RWPE2 (cell line): ENCODE results near the gene HYAL1.

Source experiments
- ATAC-seq: fragments of 200-7000 bp; cut with Tn5 transposase; 3 replicates; pipeline ENCODE4 v1.9.1; 2021; ENCODE audit warnings: low read depth
- DNase-seq: peaks from one replicate; pipeline ENCODE4 v3.0.0-alpha.2; 2020; ENCODE audit warnings: low spot score
- H3K27ac ChIP-seq: fragments of 450-650 bp; 2 replicates; pipeline ENCODE4 v1.5.1; 2017; ENCODE audit warnings: mild to moderate bottlenecking; ENCODE audit not compliant: poor library complexity, severe bottlenecking
- H3K27me3 ChIP-seq: fragments of 250-450 bp; sonication (Bioruptor Pico); 2 replicates; pipeline ENCODE4 v1.5.1; 2021; ENCODE audit warnings: mild to moderate bottlenecking, moderate library complexity; ENCODE audit not compliant: insufficient read depth, poor library complexity, severe bottlenecking
- H3K36me3 ChIP-seq: fragments of 250-450 bp; sonication (Bioruptor Pico); 2 replicates; pipeline ENCODE4 v1.5.1; 2020; ENCODE audit warnings: low read depth, mild to moderate bottlenecking, moderate library complexity
- H3K4me1 ChIP-seq: fragments of 250-450 bp; sonication (Bioruptor Pico); 2 replicates; pipeline ENCODE4 v1.5.1; 2021; ENCODE audit warnings: mild to moderate bottlenecking, moderate library complexity; ENCODE audit not compliant: insufficient read depth, poor library complexity, severe bottlenecking
- H3K4me3 ChIP-seq: fragments of 250-450 bp; sonication (Bioruptor Pico); 2 replicates; pipeline ENCODE4 v1.5.1; 2021; ENCODE audit warnings: mild to moderate bottlenecking, moderate library complexity; ENCODE audit not compliant: severe bottlenecking
- H3K9me3 ChIP-seq: fragments of 250-450 bp; sonication (Bioruptor Pico); 2 replicates; pipeline ENCODE4 v1.5.1; 2021; ENCODE audit warnings: mild to moderate bottlenecking, moderate library complexity; ENCODE audit not compliant: severe bottlenecking
- TF ChIP-seq, protein P1 (sequence below): fragments of 450-650 bp; IDR thresholded peaks from one replicate; pipeline ENCODE4 v1.5.1; 2017; ENCODE audit warnings: mild to moderate bottlenecking, moderate library complexity; ENCODE audit not compliant: poor library complexity, severe bottlenecking

Gene HYAL1

DNA sequence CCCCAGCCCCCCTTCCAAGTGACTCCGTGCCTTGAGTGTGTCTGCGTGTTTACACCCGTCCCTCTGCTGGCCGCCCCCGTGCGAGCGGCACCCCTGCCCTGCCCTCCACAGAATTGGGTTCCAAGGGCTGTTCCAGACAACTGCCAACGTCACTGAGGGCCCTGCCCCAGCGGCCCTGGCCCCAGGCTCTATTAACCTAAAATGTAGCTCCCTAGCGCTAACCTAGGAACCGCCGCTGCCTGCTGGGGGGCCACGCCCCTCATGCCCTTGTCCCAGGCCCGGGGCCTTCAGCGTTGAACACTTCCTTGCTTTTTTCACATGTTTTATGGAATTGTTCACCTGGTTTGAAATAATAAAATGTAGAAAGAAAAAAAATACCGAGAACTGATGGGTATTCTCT, 44.4 kb downstream of the HYAL1 start:
- H3K9me3 ChIP-seq = no peaks in the 10 kb centered on the region
- no peak overlapping the region for H3K4me3 ChIP-seq
- ATAC-seq (no peak), DNase-seq (no peak)
- TF ChIP-seq, protein P1, sequence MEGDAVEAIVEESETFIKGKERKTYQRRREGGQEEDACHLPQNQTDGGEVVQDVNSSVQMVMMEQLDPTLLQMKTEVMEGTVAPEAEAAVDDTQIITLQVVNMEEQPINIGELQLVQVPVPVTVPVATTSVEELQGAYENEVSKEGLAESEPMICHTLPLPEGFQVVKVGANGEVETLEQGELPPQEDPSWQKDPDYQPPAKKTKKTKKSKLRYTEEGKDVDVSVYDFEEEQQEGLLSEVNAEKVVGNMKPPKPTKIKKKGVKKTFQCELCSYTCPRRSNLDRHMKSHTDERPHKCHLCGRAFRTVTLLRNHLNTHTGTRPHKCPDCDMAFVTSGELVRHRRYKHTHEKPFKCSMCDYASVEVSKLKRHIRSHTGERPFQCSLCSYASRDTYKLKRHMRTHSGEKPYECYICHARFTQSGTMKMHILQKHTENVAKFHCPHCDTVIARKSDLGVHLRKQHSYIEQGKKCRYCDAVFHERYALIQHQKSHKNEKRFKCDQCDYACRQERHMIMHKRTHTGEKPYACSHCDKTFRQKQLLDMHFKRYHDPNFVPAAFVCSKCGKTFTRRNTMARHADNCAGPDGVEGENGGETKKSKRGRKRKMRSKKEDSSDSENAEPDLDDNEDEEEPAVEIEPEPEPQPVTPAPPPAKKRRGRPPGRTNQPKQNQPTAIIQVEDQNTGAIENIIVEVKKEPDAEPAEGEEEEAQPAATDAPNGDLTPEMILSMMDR = no peak
- no peaks in the 10 kb centered on the region for H3K27me3 ChIP-seq
- peaks cover 44% of the 10 kb centered on the region for H3K36me3 ChIP-seq
- peak overlapping the region; percentile 59 for H3K27ac ChIP-seq
- peaks cover 21% of the 10 kb centered on the region for H3K4me1 ChIP-seq

DNA sequence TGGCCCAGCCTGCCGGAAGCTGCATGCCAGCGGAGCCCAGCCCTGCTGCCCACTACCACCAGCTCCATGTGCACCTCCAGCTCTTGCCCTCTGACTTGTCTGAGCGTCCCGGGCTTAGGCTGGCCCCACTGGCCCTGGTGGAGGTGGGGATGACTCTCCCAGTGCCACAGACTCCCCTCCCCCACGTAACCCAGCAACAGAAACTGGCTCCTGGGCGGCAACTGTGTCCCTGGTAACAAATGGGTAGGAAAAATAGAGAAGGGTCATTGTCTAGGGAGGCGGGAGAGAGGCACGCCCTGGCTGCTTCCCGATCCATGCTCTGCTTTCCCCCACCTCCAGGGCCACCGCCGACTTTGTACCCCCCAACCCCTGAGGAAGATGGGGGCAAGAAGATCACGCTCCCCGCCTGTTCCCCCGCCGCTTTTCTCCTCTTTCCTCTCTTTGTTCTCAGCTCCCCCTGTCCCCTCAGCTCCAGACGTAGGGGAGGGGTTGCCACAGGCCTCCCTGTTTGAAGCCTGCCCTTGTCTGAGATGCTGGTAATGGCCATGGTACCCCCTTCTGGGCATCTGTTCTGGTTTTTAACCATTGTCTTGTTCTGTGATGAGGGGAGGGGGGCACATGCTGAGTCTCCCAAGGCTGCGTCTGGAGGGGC, 45.2 kb downstream of the HYAL1 start:
- peak overlapping the region; percentile 59 for H3K27ac ChIP-seq

DNA sequence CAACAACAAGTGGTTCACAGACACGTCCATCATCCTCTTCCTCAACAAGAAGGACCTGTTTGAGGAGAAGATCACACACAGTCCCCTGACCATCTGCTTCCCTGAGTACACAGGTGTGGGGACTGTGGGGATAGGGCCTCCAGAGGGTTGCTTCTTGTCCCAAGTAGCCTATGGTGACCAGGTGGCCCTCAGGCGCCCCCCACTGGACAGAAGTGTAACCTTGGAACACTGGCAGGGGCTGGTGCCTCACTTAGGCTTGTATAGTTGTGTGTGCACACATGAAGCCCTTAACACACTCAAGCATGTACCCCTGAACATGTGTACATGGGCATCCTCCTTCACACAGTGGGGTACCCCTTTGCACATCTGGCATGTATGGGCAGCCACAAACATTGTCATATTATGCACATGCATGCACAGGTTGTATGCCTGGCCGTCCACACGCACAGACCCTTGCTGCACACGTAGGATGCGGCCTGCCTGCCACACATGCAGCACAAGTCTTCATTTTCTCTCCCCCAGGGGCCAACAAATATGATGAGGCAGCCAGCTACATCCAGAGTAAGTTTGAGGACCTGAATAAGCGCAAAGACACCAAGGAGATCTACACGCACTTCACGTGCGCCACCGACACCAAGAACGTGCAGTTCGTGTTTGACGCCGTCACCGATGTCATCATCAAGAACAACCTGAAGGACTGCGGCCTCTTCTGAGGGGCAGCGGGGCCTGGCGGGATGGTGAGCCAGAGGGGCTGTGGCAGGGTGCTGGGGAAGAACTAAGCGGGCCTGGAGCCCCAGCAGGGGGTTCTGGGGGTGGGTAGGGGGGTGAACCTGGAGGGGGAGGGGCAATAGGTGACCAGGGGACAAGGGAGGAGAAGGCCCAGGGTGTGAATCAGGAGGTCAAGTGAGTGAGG, 46.1 kb downstream of the HYAL1 start:
- no peaks in the 10 kb centered on the region for H3K27me3 ChIP-seq
- H3K27ac ChIP-seq = no peak overlapping the region
- peaks cover 61% of the 10 kb centered on the region for H3K36me3 ChIP-seq
- H3K4me3 ChIP-seq = no peak overlapping the region
- ATAC-seq (no peak), DNase-seq (no peak)
- TF ChIP-seq, protein P1 = peak; percentile 43
- H3K4me1 ChIP-seq = peaks cover 27% of the 10 kb centered on the region
- no peaks in the 10 kb centered on the region for H3K9me3 ChIP-seq

More for the DNA sequence above, 45.2 kb downstream of the HYAL1 start:
- Histone ChIP-seq H3K36me3 (peaks cover 52% of the 10 kb centered on the region), H3K9me3 (no peaks in the 10 kb centered on the region), H3K27me3 (no peaks in the 10 kb centered on the region), H3K4me3 (no peak overlapping the region), H3K4me1 (peaks cover 21% of the 10 kb centered on the region)
- TF ChIP-seq, protein P1 = no peak
- ATAC-seq (no peak), DNase-seq (no peak)

DNA sequence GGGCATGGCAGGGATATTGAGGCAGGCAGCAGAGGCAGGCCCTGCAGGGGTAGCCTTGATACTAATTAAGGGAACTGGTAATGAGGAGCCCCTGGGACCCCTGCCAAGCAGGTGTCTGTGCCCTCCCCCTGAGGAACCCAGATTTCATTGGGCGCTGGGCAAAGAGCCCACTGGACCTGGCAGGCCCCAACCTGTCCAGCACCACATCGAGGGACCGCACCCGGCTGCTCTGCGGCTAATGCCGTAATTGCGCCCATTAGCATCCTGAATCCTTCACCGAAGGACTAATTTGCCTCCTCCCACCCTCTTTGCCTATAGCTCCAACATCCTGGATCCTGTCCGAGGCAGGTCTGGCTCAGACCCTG, 48.1 kb downstream of the HYAL1 start:
- TF ChIP-seq, protein P1 = no peak
- no peak for DNase-seq
- ATAC-seq = 0 out of 3 replicates have a peak, but pooled peaks have one; percentile 3
- H3K4me1 ChIP-seq = peaks cover 37% of the 10 kb centered on the region
- no peak overlapping the region for H3K4me3 ChIP-seq
- H3K27me3 ChIP-seq = no peaks in the 10 kb centered on the region
- no peaks in the 10 kb centered on the region for H3K9me3 ChIP-seq
- peaks cover 79% of the 10 kb centered on the region for H3K36me3 ChIP-seq
- peak overlapping the region; percentile 93 for H3K27ac ChIP-seq
